Endothelial cell of umbilical vein (primary cell): ENCODE data around the gene LAMTOR4.

Experiments
- CTCF ChIP-seq, 2 donors: IDR thresholded peaks; 1 replicate in 1 of 2; 2 replicates in 1 of 2; pipeline ENCODE4 v1.5.1; 2011; ENCODE audit warnings: low read length in 2 of 2, mild to moderate bottlenecking in 2 of 2, moderate library complexity in 2 of 2, control low read depth in 1 of 2, inconsistent platforms in 1 of 2, low read depth in 1 of 2; ENCODE audit not compliant: insufficient read depth in 1 of 2; ENCODE audit errors: extremely low read depth in 1 of 2
- EZH2 ChIP-seq: IDR thresholded peaks from 2 replicates; pipeline ENCODE4 v1.6.1; 2012; ENCODE audit warnings: borderline replicate concordance, low read depth, mild to moderate bottlenecking, moderate library complexity, low read length, inconsistent platforms; ENCODE audit not compliant: severe bottlenecking
- POLR2A ChIP-seq: IDR thresholded peaks from 2 replicates; pipeline ENCODE4 v1.6.1; 2012; ENCODE audit warnings: low read depth, mild to moderate bottlenecking, control low read depth, low read length

- no peak for TF ChIP-seq EZH2
- no peak for TF ChIP-seq POLR2A
- TF ChIP-seq CTCF (IDR thresholded peaks at IDR 0.05; ENCODE audit: extremely low read depth in 1 of 2, insufficient read depth in 1 of 2, low read depth in 1 of 2, low read length in 2 of 2), result no peak
These were observed 24.2 kb upstream of the LAMTOR4 start for GRCh38 chr7:100124301-100125230.
